HFF-Myc (cell line): ENCODE data around the gene HTRA2.
A peak's percentile ranks its signal among the peaks of the same experiment; 100 is the strongest.

ENCODE experiments used
- DNase-seq: peaks from one replicate; pipeline ENCODE4 v3.0.0-alpha.2; 2011; ENCODE audit warnings: low read depth; ENCODE audit errors: extremely low read depth
- H3K4me3 ChIP-seq: replicated peaks from 2 replicates; pipeline ENCODE4 v1.5.1; 2011; ENCODE audit warnings: low read depth, mild to moderate bottlenecking, control low read depth, low read length
- TF ChIP-seq, protein P1 (sequence below): IDR thresholded peaks from 2 replicates; pipeline ENCODE4 v1.5.1; 2012; ENCODE audit warnings: mild to moderate bottlenecking, low read depth, low read length, control low read depth; ENCODE audit errors: missing control alignments

HTRA2 gene

DNA sequence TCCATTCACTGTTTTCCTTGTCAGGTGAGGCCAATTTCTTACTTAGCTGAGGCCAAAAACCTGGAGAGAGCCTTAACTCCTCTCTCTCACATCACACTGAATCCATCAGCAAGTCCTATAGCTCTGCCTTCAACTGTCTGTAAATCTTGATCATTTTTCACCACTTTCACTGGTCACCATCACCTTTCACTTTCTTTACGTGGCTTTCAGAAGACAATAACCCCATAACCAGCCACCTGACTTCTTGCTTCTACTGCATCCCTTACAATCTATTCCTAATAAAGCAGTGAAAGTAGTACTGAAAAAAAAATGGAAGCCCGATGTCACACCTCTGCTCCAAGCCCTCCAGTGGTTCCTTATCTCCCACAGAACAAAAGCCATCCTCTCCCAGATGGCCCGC is 16.3 kb downstream of the HTRA2 start:
- H3K4me3 ChIP-seq, result no peak overlapping the region
- DNase-seq, result no peak
- TF ChIP-seq, protein P1, sequence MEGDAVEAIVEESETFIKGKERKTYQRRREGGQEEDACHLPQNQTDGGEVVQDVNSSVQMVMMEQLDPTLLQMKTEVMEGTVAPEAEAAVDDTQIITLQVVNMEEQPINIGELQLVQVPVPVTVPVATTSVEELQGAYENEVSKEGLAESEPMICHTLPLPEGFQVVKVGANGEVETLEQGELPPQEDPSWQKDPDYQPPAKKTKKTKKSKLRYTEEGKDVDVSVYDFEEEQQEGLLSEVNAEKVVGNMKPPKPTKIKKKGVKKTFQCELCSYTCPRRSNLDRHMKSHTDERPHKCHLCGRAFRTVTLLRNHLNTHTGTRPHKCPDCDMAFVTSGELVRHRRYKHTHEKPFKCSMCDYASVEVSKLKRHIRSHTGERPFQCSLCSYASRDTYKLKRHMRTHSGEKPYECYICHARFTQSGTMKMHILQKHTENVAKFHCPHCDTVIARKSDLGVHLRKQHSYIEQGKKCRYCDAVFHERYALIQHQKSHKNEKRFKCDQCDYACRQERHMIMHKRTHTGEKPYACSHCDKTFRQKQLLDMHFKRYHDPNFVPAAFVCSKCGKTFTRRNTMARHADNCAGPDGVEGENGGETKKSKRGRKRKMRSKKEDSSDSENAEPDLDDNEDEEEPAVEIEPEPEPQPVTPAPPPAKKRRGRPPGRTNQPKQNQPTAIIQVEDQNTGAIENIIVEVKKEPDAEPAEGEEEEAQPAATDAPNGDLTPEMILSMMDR, result no peak

DNA sequence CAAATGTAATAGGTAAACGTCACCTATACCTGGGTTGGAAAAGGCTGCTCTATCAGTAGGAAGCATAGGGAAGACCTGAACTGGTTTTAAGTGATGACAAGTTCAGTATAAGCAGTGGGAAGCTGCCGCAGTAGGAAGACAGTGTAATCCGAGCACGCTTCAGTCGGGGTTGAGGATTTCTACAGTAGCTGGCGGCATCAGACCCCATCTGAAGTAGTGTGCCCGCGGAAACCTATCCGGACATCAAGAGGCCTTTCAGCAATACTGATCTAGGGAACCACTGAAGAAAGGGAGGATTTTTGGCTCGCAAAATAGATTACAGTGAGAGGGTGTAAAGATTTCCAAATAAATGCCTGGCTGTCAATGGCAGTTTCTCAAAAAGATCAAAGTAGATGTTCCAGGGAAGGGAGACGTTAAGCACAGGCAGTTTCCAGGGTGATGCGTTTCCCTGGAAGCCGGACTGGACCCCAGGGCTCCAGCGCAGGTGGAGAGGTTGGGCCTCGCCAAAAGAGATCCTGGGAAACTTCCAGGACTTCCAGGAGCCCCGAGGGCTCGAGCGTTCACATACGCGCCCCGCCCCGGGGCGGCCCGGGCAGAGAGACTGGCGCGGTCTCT is 18.7 kb downstream of the HTRA2 start:
- H3K4me3 ChIP-seq, result peak overlapping the region; percentile 58
- DNase-seq, result no peak

DNA sequence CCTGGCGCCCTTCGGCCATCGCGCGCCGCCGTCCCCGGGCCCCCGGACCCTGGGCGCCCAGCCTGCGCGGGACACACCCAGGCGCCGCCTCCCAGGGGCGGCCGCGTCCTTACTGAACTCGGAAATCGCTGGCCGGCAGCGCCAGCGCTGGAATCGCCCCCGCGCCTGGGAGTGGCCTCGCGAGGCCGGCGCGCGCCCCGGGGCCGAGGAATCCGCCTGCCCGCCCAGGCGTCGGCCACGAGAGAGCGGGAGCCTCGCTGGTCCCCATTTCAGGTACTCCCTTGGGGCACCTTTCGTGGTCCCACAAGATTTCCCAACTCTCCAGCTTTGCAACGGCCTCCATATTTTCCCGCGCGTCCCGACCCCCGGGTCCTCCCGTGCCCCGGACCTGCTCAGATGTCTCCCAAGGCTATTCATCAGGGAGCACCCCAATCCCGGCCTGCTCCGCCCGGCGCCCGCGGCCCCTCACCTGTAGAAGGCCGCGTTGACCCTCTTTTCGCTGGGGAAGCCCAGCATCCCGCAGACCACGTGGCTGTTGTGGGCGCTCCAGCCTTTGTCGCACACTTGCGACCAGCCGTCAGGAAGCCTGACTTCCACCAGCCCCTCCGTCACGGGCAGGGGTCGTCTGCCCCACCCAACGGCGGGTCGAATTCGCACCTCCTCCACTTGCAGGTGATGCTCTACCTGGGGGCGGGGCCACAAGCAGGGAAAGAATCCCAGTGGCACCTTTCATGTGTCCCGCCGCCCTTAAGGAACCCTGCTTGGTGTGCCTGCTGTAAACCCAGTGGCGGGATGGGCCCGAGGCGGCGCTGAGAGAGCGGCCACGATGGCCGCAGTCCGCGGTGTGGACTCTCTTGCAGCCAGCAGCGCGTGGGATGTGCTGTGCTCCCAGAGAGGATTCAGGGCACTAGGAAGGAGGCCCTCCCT is 19.4 kb downstream of the HTRA2 start:
- DNase-seq, result no peak
- TF ChIP-seq, protein P1, result no peak
- H3K4me3 ChIP-seq, result peak overlapping the region; percentile 58

More for the DNA sequence above, 18.7 kb downstream of the HTRA2 start:
- TF ChIP-seq, protein P1, result no peak

DNA sequence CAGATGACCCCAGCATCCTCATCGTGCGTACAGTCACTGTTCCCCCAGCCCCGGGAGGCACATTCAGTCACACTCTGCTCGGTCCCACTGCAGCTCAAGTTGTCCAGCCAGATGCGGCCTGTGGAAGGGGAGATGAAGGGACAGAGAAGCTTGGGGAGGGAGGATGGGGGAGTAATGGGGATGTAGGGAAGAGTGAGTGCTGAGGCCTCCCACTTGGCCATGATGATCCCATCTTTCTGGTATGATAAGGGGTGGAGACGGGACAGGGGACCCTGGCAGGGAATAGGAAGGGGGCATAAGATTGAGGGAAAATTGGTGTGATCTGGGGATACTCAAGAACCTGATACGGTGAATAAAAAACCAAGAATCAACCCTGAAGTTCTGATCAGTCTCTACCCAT is 20.5 kb downstream of the HTRA2 start:
- TF ChIP-seq, protein P1, result no peak
- peak overlapping the region; percentile 58 for H3K4me3 ChIP-seq
- no peak for DNase-seq

DNA sequence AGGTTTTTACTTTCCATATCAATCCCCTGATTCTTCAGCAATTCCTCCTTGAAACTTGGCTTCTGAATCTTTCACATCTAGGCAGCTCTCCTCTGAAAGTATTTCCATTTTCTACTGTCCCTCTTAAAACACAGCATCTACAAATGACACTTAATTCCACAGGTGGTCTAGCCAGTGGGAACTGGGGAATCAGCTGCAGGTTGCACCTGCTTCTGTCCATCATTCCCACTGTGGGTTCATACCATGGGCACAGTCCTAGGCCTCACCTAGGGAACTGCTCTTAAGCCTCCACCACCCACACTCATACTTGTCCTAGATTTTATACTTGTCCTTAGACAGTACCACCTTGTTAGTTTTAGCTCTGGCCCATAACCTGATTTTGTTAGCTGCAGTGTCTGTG is 21.8 kb downstream of the HTRA2 start:
- TF ChIP-seq, protein P1, result no peak
- no peak for DNase-seq
- H3K4me3 ChIP-seq, result peak overlapping the region; percentile 73

DNA sequence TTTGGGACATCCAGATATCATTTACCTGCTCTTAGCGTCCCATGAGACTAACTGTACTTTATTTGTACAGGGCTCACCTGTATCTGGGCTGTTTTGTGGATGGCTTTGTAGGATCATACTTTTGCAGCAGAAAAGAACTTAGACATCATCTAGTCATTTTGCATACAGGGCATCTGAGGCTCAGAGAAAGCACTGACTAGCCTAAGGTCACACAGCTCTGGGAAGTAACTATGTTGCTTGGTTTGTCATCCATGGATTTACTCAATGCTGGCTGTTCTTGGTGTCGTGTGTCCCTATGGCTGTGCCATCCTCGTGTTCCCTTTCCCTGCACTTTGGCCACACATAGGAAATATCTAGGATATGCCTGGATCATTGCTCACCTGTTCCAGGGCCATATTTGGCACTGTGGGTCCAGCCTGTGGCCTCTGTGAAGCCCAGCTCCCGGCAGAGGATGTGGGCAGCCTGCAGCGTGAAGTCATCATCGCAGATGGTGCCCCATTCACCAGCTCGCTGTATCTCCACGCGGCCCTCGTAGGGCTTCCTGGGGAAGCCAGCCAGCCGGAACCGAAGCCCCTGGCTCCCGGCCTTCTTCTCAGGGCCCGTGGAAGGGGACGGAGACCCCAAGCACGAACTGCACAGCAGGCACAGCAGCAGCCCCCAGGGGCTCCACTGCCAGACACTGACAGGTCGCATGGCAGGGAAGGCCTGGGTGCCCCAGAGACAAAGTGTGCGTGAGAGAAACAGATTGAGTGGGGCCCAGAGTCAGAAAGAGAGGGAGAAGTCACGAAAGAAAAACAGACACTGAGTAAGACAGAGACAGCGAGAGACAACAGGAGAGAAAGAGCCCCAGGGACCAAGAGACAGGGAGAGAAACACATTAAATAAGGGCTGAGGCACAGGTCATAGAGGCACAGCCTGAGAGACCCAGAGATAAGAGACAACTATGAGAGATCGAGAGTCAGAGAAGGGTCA is 22.5 kb downstream of the HTRA2 start:
- TF ChIP-seq, protein P1, result no peak
- no peak for DNase-seq
- peak overlapping the region; percentile 73 for H3K4me3 ChIP-seq
